ENCODE measurements around the gene USP54.
A peak's percentile ranks its signal among the peaks of the same experiment; 100 is the strongest.

USP54 gene

DNA sequence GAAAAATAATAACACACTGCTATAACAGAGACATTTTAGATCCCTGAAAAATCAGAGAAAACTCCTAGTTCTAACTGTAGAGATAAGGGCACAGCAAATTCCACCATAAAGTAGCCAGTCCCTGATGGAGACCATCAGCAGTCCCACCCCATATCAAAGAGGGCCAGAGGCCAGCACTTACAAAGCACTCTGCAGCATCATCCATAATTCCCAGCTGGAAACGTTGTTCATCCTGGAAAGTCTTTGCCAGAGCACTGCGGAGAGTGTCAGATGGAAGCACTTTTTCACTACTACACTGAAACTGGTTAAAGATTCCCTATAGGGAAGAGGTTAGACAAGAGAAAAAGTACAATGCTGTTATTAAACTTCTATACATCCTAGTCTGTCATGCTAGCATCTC, 45.8 kb downstream of the USP54 start:
- Histone ChIP-seq H3K4me3 (ENCODE audit: low read depth, low read length) (no peak overlapping the region), H3K9me3 (ENCODE audit: control insufficient read depth, low read length) (no peaks in the 10 kb centered on the region), H3K36me3 (ENCODE audit: control insufficient read depth, insufficient read depth, low read length) (no peaks in the 10 kb centered on the region)

DNA sequence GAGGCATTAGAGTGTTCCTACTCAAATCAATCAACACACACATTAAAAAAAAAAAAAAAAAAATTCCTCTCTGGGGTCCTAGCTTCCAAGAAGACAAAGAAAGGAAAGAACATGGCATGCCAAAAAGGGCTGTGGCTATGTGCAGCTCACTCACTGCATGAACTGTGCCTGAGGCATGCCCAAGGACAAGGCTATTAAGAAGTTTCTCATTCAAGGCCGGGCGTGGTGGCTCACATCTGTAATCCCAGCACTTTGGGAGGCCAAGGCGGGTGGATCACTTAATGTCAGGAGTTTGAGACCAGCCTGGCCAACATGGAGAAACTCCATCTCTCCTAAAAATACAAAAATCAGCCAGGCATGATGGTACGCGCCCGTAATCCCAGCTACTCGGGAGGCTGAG, 53.4 kb downstream of the USP54 start:
- Histone ChIP-seq H2AFZ (no peak overlapping the region), H3K4me3 (ENCODE audit: low read depth, low read length) (no peak overlapping the region), H3K4me1 (peaks cover 3% of the 10 kb centered on the region), H3K79me2 (no peaks in the 10 kb centered on the region), H3K27ac (no peak overlapping the region), H3K36me3 (ENCODE audit: control insufficient read depth, insufficient read depth, low read length) (no peaks in the 10 kb centered on the region), H3K9me3 (ENCODE audit: control insufficient read depth, low read length) (no peaks in the 10 kb centered on the region), H3K27me3 (ENCODE audit: control insufficient read depth, insufficient read depth, low read length) (no peaks in the 10 kb centered on the region), H3K9ac (no peak overlapping the region), H3K4me2 (ENCODE audit: low read length) (no peak overlapping the region)
- TF ChIP-seq, protein P1, sequence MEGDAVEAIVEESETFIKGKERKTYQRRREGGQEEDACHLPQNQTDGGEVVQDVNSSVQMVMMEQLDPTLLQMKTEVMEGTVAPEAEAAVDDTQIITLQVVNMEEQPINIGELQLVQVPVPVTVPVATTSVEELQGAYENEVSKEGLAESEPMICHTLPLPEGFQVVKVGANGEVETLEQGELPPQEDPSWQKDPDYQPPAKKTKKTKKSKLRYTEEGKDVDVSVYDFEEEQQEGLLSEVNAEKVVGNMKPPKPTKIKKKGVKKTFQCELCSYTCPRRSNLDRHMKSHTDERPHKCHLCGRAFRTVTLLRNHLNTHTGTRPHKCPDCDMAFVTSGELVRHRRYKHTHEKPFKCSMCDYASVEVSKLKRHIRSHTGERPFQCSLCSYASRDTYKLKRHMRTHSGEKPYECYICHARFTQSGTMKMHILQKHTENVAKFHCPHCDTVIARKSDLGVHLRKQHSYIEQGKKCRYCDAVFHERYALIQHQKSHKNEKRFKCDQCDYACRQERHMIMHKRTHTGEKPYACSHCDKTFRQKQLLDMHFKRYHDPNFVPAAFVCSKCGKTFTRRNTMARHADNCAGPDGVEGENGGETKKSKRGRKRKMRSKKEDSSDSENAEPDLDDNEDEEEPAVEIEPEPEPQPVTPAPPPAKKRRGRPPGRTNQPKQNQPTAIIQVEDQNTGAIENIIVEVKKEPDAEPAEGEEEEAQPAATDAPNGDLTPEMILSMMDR (IDR thresholded peaks at IDR 0.05): no peak

More for the DNA sequence above, 45.8 kb downstream of the USP54 start:
- TF ChIP-seq, protein P1 (IDR thresholded peaks at IDR 0.05): no peak
- no peak overlapping the region for H3K27ac ChIP-seq
- H3K27me3 ChIP-seq (ENCODE audit: control insufficient read depth, insufficient read depth, low read length): no peaks in the 10 kb centered on the region
- no peaks in the 10 kb centered on the region for H3K4me1 ChIP-seq
- H3K79me2 ChIP-seq: no peaks in the 10 kb centered on the region
- no peak overlapping the region for H3K9ac ChIP-seq
- no peak overlapping the region for H2AFZ ChIP-seq
- no peak overlapping the region for H3K4me2 ChIP-seq (ENCODE audit: low read length)

DNA sequence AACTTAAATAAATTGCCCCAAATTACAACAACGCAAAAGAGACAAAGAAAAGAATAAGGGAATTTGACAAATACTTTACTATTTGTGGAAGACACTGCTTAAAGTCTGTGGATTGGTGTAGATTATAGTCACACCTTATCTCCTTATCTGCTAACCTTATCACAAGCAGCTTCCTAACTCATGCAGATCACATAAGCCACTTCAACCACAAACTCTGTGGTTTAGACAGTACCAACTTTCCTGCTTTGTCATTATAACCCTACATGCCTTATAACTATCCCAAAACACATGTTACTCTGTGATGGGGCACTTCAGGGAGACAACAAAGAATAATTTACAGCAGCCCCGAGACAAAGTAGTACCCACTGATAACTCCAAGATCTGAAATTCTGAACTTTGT, 53.9 kb downstream of the USP54 start:
- Histone ChIP-seq H3K27ac (no peak overlapping the region), H3K9ac (no peak overlapping the region), H3K36me3 (ENCODE audit: control insufficient read depth, insufficient read depth, low read length) (no peaks in the 10 kb centered on the region), H3K79me2 (no peaks in the 10 kb centered on the region), H3K9me3 (ENCODE audit: control insufficient read depth, low read length) (no peaks in the 10 kb centered on the region), H3K4me2 (ENCODE audit: low read length) (no peak overlapping the region), H3K27me3 (ENCODE audit: control insufficient read depth, insufficient read depth, low read length) (no peaks in the 10 kb centered on the region), H3K4me1 (peaks cover 3% of the 10 kb centered on the region), H2AFZ (no peak overlapping the region), H3K4me3 (ENCODE audit: low read depth, low read length) (no peak overlapping the region)
- TF ChIP-seq, protein P1 (IDR thresholded peaks at IDR 0.05): no peak

DNA sequence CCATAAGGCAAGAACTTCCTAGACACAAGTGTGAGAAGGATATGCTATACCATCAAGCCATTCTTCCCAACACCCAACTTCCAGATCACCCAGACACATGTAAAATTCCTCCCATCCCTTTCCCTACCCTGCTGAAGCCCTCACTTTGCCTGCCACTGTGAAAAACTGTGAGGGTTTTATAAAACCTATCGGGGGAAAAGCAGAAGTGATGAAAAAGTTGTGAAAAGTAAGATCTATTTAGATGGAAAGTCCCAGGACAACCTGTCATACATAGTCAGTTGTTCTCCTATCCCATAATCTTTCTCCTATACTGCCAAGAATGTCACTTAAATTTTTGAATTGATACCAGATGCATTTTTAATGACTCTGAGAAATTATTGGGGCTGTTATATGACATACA, 56.3 kb downstream of the USP54 start:
- Histone ChIP-seq H3K27me3 (ENCODE audit: control insufficient read depth, insufficient read depth, low read length) (no peaks in the 10 kb centered on the region), H3K9ac (no peak overlapping the region), H3K4me2 (ENCODE audit: low read length) (no peak overlapping the region), H2AFZ (no peak overlapping the region), H3K36me3 (ENCODE audit: control insufficient read depth, insufficient read depth, low read length) (no peaks in the 10 kb centered on the region), H3K4me3 (ENCODE audit: low read depth, low read length) (no peak overlapping the region), H3K27ac (no peak overlapping the region), H3K79me2 (no peaks in the 10 kb centered on the region), H3K9me3 (ENCODE audit: control insufficient read depth, low read length) (no peaks in the 10 kb centered on the region), H3K4me1 (peaks cover 3% of the 10 kb centered on the region)
- TF ChIP-seq, protein P1 (IDR thresholded peaks at IDR 0.05): no peak

- Histone ChIP-seq H3K79me2 (no peaks in the 10 kb centered on the region), H3K4me2 (ENCODE audit: low read length) (no peak overlapping the region), H3K9ac (no peak overlapping the region), H3K27ac (no peak overlapping the region), H3K4me1 (no peaks in the 10 kb centered on the region), H3K4me3 (ENCODE audit: low read depth, low read length) (no peak overlapping the region), H3K36me3 (ENCODE audit: control insufficient read depth, insufficient read depth, low read length) (peaks cover 2% of the 10 kb centered on the region), H2AFZ (no peak overlapping the region), H3K27me3 (ENCODE audit: control insufficient read depth, insufficient read depth, low read length) (no peaks in the 10 kb centered on the region), H3K9me3 (ENCODE audit: control insufficient read depth, low read length) (no peaks in the 10 kb centered on the region)
- TF ChIP-seq, protein P1 (IDR thresholded peaks at IDR 0.05): peak; percentile 91
Measured at GRCh38 chr10:73529089-73529832, 61.9 kb downstream of the USP54 start.

All from parathyroid adenoma (tissue), 2 donors.